PC-3 (cell line): ENCODE results near the gene TMBIM1. TPM values are rescaled to one million over a fixed set of nuclear protein-coding genes. Genes with fewer than 3 reads are reported as not detected.
"Not testable (repeated sequence)": the region's sequence is repeated elsewhere in the genome, so short reads cannot be mapped to it uniquely, and the experiment has no call there.

Experiments
- ATAC-seq: fragments of 200-7000 bp; cut with Tn5 transposase; 2 replicates; pipeline ENCODE4 v1.9.1; 2020; ENCODE audit warnings: mild to moderate bottlenecking, moderate library complexity
- BruUV-seq: library from RNA; stranded (reverse); fragments of 400-500 nt; replicated peaks from 2 replicates; lab custom pipeline; 2021; lab: Mats Ljungman, UMichigan
- CTCF ChIA-PET: fragments of 300-600 bp; sonication (Branson Sonifier 250); formaldehyde crosslinking; loops from one replicate; lab custom pipeline; 2022; ENCODE audit warnings: antibody characterized with exemption; lab: Charles Lee
- POLR2A ChIA-PET: fragments of 300-600 bp; sonication (Branson Sonifier 250); formaldehyde crosslinking; loops from one replicate; lab custom pipeline; 2022; ENCODE audit warnings: antibody characterized with exemption; ENCODE audit not compliant: unreplicated experiment; lab: Charles Lee
- DNase-seq: peaks from one replicate; pipeline ENCODE4 v3.0.0-alpha.2; 2015
- H2AFZ ChIP-seq: fragments of 300-600 bp; sonication (generic); 2 replicates; pipeline ENCODE4 v1.6.0; 2016; ENCODE audit warnings: antibody characterized with exemption, low read length
- H3F3A ChIP-seq: fragments of 300-600 bp; sonication (generic); one replicate; pipeline ENCODE4 v1.6.0; 2017; ENCODE audit warnings: antibody characterized with exemption, low read length, control low read depth, mild to moderate bottlenecking; ENCODE audit not compliant: unreplicated experiment
- H3K27ac ChIP-seq: fragments of 300-600 bp; sonication (generic); 2 replicates; pipeline ENCODE4 v1.5.1; 2016; ENCODE audit warnings: mild to moderate bottlenecking, low read length
- H3K27me3 ChIP-seq: fragments of 300-600 bp; sonication (generic); 2 replicates; pipeline ENCODE4 v1.6.1; 2016; ENCODE audit warnings: low read length, mixed read lengths
- H3K36me3 ChIP-seq: fragments of 300-600 bp; sonication (generic); 2 replicates; pipeline ENCODE4 v1.6.1; 2016; ENCODE audit warnings: low read depth, mixed run types, low read length, mixed read lengths
- H3K4me1 ChIP-seq: fragments of 300-600 bp; sonication (generic); 2 replicates; pipeline ENCODE4 v1.5.1; 2016; ENCODE audit warnings: low read length; ENCODE audit not compliant: insufficient read depth
- H3K4me2 ChIP-seq: fragments of 300-600 bp; sonication (generic); 2 replicates; pipeline ENCODE4 v1.6.0; 2016; ENCODE audit warnings: low read length
- H3K4me3 ChIP-seq: fragments of 300-600 bp; sonication (generic); 2 replicates; pipeline ENCODE4 v1.5.1; 2016; ENCODE audit warnings: mild to moderate bottlenecking, low read length, mixed read lengths
- H3K79me2 ChIP-seq: fragments of 300-600 bp; sonication (generic); 2 replicates; pipeline ENCODE4 v1.6.1; 2017; ENCODE audit warnings: low read length, mixed read lengths
- H3K9ac ChIP-seq: fragments of 300-600 bp; sonication (generic); 2 replicates; pipeline ENCODE4 v1.6.0; 2016; ENCODE audit warnings: mild to moderate bottlenecking, low read length
- H3K9me2 ChIP-seq: fragments of 300-600 bp; sonication (generic); replicated peaks from 2 replicates; pipeline ENCODE4 v1.6.1; 2016; ENCODE audit warnings: mixed run types, low read length, mixed read lengths
- H3K9me3 ChIP-seq: fragments of 300-600 bp; sonication (generic); 2 replicates; pipeline ENCODE4 v1.6.1; 2016; ENCODE audit warnings: low read length, mixed read lengths
- H4K20me1 ChIP-seq: fragments of 300-600 bp; sonication (generic); 2 replicates; pipeline ENCODE4 v1.6.1; 2016; ENCODE audit warnings: low read length, mixed read lengths
- EZH2 ChIP-seq: fragments of 300-600 bp; sonication (generic); IDR thresholded peaks from one replicate; pipeline ENCODE4 v1.6.1; 2017; ENCODE audit warnings: antibody characterized with exemption, mild to moderate bottlenecking, low read length; ENCODE audit not compliant: unreplicated experiment
- EZH2phosphoT487 ChIP-seq: fragments of 300-600 bp; sonication (generic); IDR thresholded peaks from 2 replicates; pipeline ENCODE4 v1.6.1; 2018; ENCODE audit warnings: mild to moderate bottlenecking, antibody characterized with exemption, low read length, borderline replicate concordance
- intact Hi-C: fragments of 100-400 bp; cut with micrococcal nuclease; formaldehyde crosslinking; loops from 2 replicates; pipeline ENCODE4 v1.9.0; 2023
- total RNA-seq: library from RNA; depleted of rRNA; stranded (reverse); fragments of >200 nt; gene quantifications from 2 replicates; pipeline ENCODE4 v1.2.3, GENCODE V29; 2014
- TF ChIP-seq, protein P1 (sequence below): fragments of 300-600 bp; sonication (generic); conservative IDR thresholded peaks from 2 replicates; pipeline ENCODE4 v1.5.1; 2017; ENCODE audit warnings: antibody characterized with exemption, low read depth, mild to moderate bottlenecking, low read length

TMBIM1 gene
- total RNA-seq, 1 experiment from 2014 or later, result 45.0 TPM

DNA sequence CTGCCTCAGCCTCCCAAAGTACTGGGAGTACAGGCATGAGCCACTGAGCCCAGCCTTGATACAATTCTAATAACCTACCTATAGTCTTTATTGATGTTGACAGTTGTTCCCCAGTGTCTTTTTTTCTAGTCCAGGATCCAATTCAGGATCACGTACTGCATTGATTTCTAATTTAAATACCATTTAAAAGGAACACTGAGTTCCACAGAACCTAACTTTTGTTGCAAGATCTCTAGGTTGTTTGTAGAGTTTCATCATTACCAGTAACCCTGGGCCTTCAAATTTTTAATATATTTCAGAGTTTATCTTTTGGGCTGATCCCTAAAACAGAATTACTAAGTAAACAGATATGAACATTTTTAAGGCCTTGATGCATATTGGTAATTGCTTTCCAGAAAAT is 21.1 kb upstream of the TMBIM1 start:
- CTCF ChIA-PET, result no interaction called here
- no peaks in the 10 kb centered on the region for H3K9me2 ChIP-seq
- no peaks in the 10 kb centered on the region for H3K4me1 ChIP-seq

DNA sequence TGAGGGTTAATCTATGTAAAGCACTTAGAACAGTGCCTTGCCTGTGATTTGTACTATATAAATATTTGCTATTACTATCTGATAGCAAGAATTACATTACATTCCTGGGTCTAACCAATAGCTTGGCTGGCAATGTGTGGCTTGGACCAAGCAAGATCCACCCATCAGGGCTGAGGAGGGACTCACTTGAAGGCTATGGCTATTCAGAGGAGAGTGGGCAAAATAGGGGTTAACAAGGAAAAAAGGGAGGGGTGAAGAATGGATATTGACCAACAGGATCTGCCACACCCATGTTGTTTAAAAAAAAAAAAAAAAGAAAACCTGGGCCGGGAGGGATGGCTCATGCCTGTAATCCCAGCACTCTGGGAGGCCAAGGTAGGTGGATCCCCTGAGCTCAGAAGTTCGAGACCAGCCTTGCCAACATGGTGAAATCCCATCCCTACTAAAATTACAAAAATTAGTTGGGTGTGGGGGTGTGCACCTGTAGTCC is 20.0 kb upstream of the TMBIM1 start:
- Histone ChIP-seq H4K20me1 (no peaks in the 10 kb centered on the region), H3K9me2 (no peaks in the 10 kb centered on the region), H3K9ac (no peak overlapping the region), H3K36me3 (no peaks in the 10 kb centered on the region), H3K4me1 (no peaks in the 10 kb centered on the region), H3K4me3 (no peak overlapping the region), H3K79me2 (no peaks in the 10 kb centered on the region), H3K27me3 (no peaks in the 10 kb centered on the region), H2AFZ (no peak overlapping the region), H3K9me3 (no peaks in the 10 kb centered on the region), H3F3A (no peaks in the 10 kb centered on the region), H3K27ac (no peak overlapping the region), H3K4me2 (no peak overlapping the region)
- ChIA-PET POLR2A (no interaction called here), CTCF (no interaction called here)
- BruUV-seq, result no TSS peak
- TF ChIP-seq, protein P1, sequence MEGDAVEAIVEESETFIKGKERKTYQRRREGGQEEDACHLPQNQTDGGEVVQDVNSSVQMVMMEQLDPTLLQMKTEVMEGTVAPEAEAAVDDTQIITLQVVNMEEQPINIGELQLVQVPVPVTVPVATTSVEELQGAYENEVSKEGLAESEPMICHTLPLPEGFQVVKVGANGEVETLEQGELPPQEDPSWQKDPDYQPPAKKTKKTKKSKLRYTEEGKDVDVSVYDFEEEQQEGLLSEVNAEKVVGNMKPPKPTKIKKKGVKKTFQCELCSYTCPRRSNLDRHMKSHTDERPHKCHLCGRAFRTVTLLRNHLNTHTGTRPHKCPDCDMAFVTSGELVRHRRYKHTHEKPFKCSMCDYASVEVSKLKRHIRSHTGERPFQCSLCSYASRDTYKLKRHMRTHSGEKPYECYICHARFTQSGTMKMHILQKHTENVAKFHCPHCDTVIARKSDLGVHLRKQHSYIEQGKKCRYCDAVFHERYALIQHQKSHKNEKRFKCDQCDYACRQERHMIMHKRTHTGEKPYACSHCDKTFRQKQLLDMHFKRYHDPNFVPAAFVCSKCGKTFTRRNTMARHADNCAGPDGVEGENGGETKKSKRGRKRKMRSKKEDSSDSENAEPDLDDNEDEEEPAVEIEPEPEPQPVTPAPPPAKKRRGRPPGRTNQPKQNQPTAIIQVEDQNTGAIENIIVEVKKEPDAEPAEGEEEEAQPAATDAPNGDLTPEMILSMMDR, result no peak
- TF ChIP-seq EZH2phosphoT487 (no peak), EZH2 (no peak)
- ATAC-seq, result peak; percentile 59
- peak; percentile 33 for DNase-seq
- intact Hi-C loops, result no loop called here

More for the DNA sequence above, 21.1 kb upstream of the TMBIM1 start:
- ATAC-seq (no peak), DNase-seq (no peak)
- no peak overlapping the region for H3K4me3 ChIP-seq
- H3K36me3 ChIP-seq, result no peaks in the 10 kb centered on the region
- H3F3A ChIP-seq, result no peaks in the 10 kb centered on the region
- no peaks in the 10 kb centered on the region for H3K27me3 ChIP-seq
- TF ChIP-seq EZH2phosphoT487 (no peak), EZH2 (no peak)
- TF ChIP-seq, protein P1, result no peak
- POLR2A ChIA-PET, result no interaction called here
- no peak overlapping the region for H3K4me2 ChIP-seq
- no peaks in the 10 kb centered on the region for H4K20me1 ChIP-seq
- intact Hi-C loops, result no loop called here
- H2AFZ ChIP-seq, result no peak overlapping the region
- no peak overlapping the region for H3K27ac ChIP-seq
- H3K79me2 ChIP-seq, result no peaks in the 10 kb centered on the region
- BruUV-seq, result no TSS peak
- no peaks in the 10 kb centered on the region for H3K9me3 ChIP-seq
- no peak overlapping the region for H3K9ac ChIP-seq

DNA sequence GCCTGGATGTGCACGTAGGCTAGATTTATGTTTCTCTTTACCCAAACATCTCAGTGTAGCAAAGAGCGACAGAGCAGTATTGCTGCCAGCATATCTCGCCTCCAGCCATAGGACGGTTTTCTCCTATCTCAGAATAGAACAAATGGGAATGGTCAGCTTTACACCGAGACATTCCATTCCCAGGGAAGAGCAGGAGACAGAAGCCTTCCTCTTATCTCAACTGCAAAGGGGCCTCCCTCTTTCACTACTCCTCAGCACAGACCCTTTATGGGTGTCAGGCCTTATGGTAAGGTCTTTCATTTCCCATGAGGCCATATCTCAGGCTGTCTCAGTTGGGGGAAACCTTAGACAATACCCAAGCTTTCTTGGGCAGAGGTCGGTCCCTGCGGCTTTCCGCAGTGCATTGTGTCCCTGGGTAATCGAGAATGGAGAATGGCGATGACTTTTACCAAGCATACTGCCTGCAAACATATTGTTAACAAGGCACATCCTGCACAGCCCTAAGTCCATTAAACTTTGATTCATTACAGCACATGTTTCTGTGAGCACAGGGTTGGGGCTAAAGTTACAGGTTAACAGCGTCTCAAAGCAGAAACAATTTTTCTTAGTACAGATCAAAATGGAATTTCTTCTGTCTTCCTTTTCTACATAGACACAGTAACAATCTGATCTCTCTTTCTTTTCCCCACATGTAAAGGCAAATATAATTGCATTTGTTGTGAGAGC is 19.4 kb upstream of the TMBIM1 start:
- POLR2A ChIA-PET, intact Hi-C loops, H3K4me2 ChIP-seq, H3K36me3 ChIP-seq, DNase-seq, BruUV-seq, H3F3A ChIP-seq, H3K79me2 ChIP-seq, H3K27me3 ChIP-seq, H3K27ac ChIP-seq, H3K9me2 ChIP-seq, H3K4me1 ChIP-seq, H4K20me1 ChIP-seq, CTCF ChIA-PET, H3K4me3 ChIP-seq, H2AFZ ChIP-seq, H3K9me3 ChIP-seq, ATAC-seq, H3K9ac ChIP-seq: not testable (repeated sequence)
